ENCODE results near the gene GSE1. TPM values are rescaled to one million over a fixed set of nuclear protein-coding genes. Genes with fewer than 3 reads are reported as not detected.

The GSE1 gene
- total and polyA plus RNA-seq, 2 experiments from 2014 or later = 32.4 to 135 TPM

DNA sequence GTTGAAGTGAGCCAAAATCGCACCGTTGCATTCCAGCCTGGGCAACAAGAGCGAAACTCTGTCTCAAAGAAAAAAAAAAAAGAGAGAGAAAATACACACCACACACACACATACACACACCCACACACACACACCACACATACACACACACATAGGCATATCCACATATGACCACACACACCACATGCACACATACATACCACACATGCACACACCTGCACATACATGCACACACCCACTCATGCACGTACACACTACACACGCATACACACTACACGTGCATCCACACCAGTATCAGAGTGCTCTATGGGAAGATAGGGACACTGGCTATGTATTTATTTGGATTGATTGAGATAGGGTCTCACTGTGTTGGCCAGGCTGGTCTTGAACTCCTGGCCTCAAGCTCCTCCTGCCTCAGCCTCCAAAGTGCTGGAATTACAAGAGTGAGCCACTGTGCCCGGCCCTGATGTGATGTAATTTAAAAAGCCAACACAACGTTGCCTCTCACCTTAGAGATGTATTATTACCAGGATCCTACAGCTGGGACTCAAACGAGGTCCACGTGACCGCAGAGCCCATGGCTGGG is 93.4 kb downstream of the GSE1 start:
- ATAC-seq (no peak), DNase-seq (ENCODE audit: low spot score) (no peak)
- Mint-ChIP-seq H3K4me3 (no peak overlapping the region), H3K36me3 (ENCODE audit: low read depth) (no peaks in the 10 kb centered on the region), H3K27me3 (ENCODE audit: insufficient read depth, low read depth, poor library complexity) (peaks cover 3% of the 10 kb centered on the region), H3K27ac (no peak overlapping the region), H3K9me3 (no peaks in the 10 kb centered on the region; the same call in 2 of the 3 replicates), H3K4me1 (peaks cover 7% of the 10 kb centered on the region)
- Histone ChIP-seq H3F3A (replicated peaks; ENCODE audit: low read depth) (no peaks in the 10 kb centered on the region), H3K36me3 (ENCODE audit: insufficient read depth) (no peaks in the 10 kb centered on the region), H3K27me3 (ENCODE audit: insufficient read depth) (no peaks in the 10 kb centered on the region), H3K9me2 (ENCODE audit: insufficient read depth) (no peaks in the 10 kb centered on the region), H2AFZ (no peak overlapping the region), H3K27ac (ENCODE audit: low read depth) (no peak overlapping the region), H4K20me1 (replicated peaks; ENCODE audit: insufficient read depth) (no peaks in the 10 kb centered on the region), H3K4me3 (no peak overlapping the region), H3K4me2 (no peak overlapping the region), H3K4me1 (ENCODE audit: insufficient read depth) (peaks cover 3% of the 10 kb centered on the region; the same call in 1 of the 2 replicates), H3K79me2 (replicated peaks; ENCODE audit: insufficient read depth) (no peaks in the 10 kb centered on the region)
- TF ChIP-seq CREB1 (CRISPR knock-in tag; IDR thresholded peaks at IDR 0.05; ENCODE audit: low read depth) (no peak), ZNF114 (CRISPR knock-in tag; IDR thresholded peaks at IDR 0.05) (no peak), EZH2phosphoT487 (IDR thresholded peaks at IDR 0.05; ENCODE audit: unreplicated experiment) (no peak), NANOG (IDR thresholded peaks at IDR 0.05; ENCODE audit: borderline replicate concordance) (no peak), STAT1 (IDR thresholded peaks at IDR 0.05; ENCODE audit: unreplicated experiment) (no peak), ZNF331 (CRISPR knock-in tag; IDR thresholded peaks at IDR 0.05; ENCODE audit: low read depth) (no peak), POLR2AphosphoS5 (IDR thresholded peaks at IDR 0.05; ENCODE audit: low read depth) (no peak), JUNB (IDR thresholded peaks at IDR 0.05; ENCODE audit: unreplicated experiment) (no peak), EZH2 (IDR thresholded peaks at IDR 0.05; ENCODE audit: low read depth, unreplicated experiment) (no peak)
- TF ChIP-seq, protein P1, sequence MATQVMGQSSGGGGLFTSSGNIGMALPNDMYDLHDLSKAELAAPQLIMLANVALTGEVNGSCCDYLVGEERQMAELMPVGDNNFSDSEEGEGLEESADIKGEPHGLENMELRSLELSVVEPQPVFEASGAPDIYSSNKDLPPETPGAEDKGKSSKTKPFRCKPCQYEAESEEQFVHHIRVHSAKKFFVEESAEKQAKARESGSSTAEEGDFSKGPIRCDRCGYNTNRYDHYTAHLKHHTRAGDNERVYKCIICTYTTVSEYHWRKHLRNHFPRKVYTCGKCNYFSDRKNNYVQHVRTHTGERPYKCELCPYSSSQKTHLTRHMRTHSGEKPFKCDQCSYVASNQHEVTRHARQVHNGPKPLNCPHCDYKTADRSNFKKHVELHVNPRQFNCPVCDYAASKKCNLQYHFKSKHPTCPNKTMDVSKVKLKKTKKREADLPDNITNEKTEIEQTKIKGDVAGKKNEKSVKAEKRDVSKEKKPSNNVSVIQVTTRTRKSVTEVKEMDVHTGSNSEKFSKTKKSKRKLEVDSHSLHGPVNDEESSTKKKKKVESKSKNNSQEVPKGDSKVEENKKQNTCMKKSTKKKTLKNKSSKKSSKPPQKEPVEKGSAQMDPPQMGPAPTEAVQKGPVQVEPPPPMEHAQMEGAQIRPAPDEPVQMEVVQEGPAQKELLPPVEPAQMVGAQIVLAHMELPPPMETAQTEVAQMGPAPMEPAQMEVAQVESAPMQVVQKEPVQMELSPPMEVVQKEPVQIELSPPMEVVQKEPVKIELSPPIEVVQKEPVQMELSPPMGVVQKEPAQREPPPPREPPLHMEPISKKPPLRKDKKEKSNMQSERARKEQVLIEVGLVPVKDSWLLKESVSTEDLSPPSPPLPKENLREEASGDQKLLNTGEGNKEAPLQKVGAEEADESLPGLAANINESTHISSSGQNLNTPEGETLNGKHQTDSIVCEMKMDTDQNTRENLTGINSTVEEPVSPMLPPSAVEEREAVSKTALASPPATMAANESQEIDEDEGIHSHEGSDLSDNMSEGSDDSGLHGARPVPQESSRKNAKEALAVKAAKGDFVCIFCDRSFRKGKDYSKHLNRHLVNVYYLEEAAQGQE (IDR thresholded peaks at IDR 0.05; ENCODE audit: unreplicated experiment) = no peak
- TF ChIP-seq, protein P2, sequence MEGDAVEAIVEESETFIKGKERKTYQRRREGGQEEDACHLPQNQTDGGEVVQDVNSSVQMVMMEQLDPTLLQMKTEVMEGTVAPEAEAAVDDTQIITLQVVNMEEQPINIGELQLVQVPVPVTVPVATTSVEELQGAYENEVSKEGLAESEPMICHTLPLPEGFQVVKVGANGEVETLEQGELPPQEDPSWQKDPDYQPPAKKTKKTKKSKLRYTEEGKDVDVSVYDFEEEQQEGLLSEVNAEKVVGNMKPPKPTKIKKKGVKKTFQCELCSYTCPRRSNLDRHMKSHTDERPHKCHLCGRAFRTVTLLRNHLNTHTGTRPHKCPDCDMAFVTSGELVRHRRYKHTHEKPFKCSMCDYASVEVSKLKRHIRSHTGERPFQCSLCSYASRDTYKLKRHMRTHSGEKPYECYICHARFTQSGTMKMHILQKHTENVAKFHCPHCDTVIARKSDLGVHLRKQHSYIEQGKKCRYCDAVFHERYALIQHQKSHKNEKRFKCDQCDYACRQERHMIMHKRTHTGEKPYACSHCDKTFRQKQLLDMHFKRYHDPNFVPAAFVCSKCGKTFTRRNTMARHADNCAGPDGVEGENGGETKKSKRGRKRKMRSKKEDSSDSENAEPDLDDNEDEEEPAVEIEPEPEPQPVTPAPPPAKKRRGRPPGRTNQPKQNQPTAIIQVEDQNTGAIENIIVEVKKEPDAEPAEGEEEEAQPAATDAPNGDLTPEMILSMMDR (conservative IDR thresholded peaks at IDR 0.05; ENCODE audit: low read depth in 2 of 2) = no peak
- TF ChIP-seq, protein P3, sequence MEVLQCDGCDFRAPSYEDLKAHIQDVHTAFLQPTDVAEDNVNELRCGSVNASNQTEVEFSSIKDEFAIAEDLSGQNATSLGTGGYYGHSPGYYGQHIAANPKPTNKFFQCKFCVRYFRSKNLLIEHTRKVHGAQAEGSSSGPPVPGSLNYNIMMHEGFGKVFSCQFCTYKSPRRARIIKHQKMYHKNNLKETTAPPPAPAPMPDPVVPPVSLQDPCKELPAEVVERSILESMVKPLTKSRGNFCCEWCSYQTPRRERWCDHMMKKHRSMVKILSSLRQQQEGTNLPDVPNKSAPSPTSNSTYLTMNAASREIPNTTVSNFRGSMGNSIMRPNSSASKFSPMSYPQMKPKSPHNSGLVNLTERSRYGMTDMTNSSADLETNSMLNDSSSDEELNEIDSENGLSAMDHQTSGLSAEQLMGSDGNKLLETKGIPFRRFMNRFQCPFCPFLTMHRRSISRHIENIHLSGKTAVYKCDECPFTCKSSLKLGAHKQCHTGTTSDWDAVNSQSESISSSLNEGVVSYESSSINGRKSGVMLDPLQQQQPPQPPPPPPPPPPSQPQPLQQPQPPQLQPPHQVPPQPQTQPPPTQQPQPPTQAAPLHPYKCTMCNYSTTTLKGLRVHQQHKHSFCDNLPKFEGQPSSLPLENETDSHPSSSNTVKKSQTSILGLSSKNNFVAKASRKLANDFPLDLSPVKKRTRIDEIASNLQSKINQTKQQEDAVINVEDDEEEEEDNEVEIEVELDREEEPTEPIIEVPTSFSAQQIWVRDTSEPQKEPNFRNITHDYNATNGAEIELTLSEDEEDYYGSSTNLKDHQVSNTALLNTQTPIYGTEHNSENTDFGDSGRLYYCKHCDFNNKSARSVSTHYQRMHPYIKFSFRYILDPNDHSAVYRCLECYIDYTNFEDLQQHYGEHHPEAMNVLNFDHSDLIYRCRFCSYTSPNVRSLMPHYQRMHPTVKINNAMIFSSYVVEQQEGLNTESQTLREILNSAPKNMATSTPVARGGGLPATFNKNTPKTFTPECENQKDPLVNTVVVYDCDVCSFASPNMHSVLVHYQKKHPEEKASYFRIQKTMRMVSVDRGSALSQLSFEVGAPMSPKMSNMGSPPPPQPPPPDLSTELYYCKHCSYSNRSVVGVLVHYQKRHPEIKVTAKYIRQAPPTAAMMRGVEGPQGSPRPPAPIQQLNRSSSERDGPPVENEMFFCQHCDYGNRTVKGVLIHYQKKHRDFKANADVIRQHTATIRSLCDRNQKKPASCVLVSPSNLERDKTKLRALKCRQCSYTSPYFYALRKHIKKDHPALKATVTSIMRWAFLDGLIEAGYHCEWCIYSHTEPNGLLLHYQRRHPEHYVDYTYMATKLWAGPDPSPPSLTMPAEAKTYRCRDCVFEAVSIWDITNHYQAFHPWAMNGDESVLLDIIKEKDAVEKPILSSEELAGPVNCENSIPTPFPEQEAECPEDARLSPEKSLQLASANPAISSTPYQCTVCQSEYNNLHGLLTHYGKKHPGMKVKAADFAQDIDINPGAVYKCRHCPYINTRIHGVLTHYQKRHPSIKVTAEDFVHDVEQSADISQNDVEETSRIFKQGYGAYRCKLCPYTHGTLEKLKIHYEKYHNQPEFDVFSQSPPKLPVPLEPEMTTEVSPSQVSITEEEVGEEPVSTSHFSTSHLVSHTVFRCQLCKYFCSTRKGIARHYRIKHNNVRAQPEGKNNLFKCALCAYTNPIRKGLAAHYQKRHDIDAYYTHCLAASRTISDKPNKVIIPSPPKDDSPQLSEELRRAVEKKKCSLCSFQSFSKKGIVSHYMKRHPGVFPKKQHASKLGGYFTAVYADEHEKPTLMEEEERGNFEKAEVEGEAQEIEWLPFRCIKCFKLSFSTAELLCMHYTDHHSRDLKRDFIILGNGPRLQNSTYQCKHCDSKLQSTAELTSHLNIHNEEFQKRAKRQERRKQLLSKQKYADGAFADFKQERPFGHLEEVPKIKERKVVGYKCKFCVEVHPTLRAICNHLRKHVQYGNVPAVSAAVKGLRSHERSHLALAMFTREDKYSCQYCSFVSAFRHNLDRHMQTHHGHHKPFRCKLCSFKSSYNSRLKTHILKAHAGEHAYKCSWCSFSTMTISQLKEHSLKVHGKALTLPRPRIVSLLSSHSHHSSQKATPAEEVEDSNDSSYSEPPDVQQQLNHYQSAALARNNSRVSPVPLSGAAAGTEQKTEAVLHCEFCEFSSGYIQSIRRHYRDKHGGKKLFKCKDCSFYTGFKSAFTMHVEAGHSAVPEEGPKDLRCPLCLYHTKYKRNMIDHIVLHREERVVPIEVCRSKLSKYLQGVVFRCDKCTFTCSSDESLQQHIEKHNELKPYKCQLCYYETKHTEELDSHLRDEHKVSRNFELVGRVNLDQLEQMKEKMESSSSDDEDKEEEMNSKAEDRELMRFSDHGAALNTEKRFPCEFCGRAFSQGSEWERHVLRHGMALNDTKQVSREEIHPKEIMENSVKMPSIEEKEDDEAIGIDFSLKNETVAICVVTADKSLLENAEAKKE (CRISPR knock-in tag; IDR thresholded peaks at IDR 0.05) = no peak
